BLaER1 (cell line): Measurements from ENCODE around the gene NSUN7.
A peak's percentile ranks its signal among the peaks of the same experiment; 100 is the strongest.

Experiments used
- H3K27ac ChIP-seq: shearing (Covaris generic); formaldehyde crosslinking; 2 replicates; pipeline ENCODE4 v1.8.1; 2022
- H3K27me3 ChIP-seq: shearing (Covaris generic); formaldehyde crosslinking; 2 replicates; pipeline ENCODE4 v1.8.1; 2022
- H3K36me3 ChIP-seq: shearing (Covaris generic); formaldehyde crosslinking; 2 replicates; pipeline ENCODE4 v1.8.1; 2022
- H3K4me1 ChIP-seq: shearing (Covaris generic); formaldehyde crosslinking; 2 replicates; pipeline ENCODE4 v1.8.1; 2022
- H3K4me2 ChIP-seq: shearing (Covaris generic); formaldehyde crosslinking; 2 replicates; pipeline ENCODE4 v1.8.1; 2022
- H3K4me3 ChIP-seq: shearing (Covaris generic); formaldehyde crosslinking; 2 replicates; pipeline ENCODE4 v1.8.1; 2022
- H3K9ac ChIP-seq: shearing (Covaris generic); formaldehyde crosslinking; 2 replicates; pipeline ENCODE4 v1.8.1; 2022
- H3K9me3 ChIP-seq: shearing (Covaris generic); formaldehyde crosslinking; 2 replicates; pipeline ENCODE4 v1.8.1; 2022
- H4K20me1 ChIP-seq: shearing (Covaris generic); formaldehyde crosslinking; 2 replicates; pipeline ENCODE4 v1.8.1; 2022
- Cebpa-rat ChIP-seq: shearing (Covaris generic); IDR thresholded peaks from 2 replicates; pipeline ENCODE4 v1.8.1; 2022

The NSUN7 gene

DNA sequence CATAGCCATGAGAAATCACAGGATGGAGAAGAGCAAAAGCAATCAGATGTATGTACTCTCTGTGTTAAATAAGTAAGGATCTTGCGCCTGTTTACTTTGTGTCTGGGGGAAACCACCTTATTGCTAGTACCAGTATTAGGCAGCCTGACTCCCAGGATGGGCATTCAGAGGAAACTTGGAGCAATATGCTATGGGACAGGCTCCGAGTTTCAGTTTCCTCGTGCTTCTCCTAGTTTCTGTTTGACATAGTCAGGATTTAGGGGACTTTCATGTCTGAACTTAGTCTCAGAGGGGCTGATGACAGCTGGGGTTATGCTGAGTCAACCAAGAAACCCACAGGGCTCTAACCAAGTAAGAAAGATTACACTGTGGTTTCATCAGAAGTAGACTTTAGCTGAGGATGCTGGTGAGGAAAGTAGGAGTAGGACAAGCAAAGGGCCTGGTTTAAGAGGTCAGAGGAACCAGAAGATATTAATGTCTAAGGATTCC, 13.5 kb downstream of the NSUN7 start:
- Histone ChIP-seq H3K27me3 (no peaks in the 10 kb centered on the region), H3K9ac (no peak overlapping the region), H4K20me1 (no peaks in the 10 kb centered on the region), H3K27ac (no peak overlapping the region), H3K4me2 (peak overlapping the region; percentile 32), H3K4me1 (peaks cover 18% of the 10 kb centered on the region), H3K9me3 (no peaks in the 10 kb centered on the region), H3K36me3 (no peaks in the 10 kb centered on the region), H3K4me3 (no peak overlapping the region)
- no peak for TF ChIP-seq Cebpa-rat

GRCh38 chr4:40769266-40769665, 19.5 kb downstream of the NSUN7 start:
- no peak for TF ChIP-seq Cebpa-rat
- Histone ChIP-seq H3K4me3 (no peak overlapping the region), H4K20me1 (no peaks in the 10 kb centered on the region), H3K4me1 (peaks cover 34% of the 10 kb centered on the region), H3K27ac (no peak overlapping the region), H3K27me3 (no peaks in the 10 kb centered on the region), H3K4me2 (no peak overlapping the region), H3K9me3 (no peaks in the 10 kb centered on the region), H3K9ac (no peak overlapping the region), H3K36me3 (no peaks in the 10 kb centered on the region)

DNA sequence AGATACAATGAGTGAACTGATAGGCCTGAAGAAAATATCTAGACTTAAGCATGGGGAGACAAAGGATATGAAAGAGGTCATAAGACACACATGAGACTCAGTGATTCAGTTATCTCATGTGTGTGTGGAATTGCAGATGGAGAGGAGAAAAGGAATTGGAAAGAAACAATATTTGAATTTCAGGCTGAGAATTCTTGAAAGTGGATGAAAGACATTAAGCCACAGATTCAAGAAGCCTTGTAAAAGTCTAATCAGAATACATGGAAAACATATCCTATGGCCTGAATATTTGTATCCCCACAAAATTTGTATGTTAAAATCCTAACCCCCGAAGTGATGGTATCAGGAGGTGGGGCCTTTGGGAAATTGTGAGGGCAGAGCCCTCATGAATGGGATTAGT, 28.3 kb downstream of the NSUN7 start:
- no peak overlapping the region for H3K4me3 ChIP-seq
- no peak for TF ChIP-seq Cebpa-rat

DNA sequence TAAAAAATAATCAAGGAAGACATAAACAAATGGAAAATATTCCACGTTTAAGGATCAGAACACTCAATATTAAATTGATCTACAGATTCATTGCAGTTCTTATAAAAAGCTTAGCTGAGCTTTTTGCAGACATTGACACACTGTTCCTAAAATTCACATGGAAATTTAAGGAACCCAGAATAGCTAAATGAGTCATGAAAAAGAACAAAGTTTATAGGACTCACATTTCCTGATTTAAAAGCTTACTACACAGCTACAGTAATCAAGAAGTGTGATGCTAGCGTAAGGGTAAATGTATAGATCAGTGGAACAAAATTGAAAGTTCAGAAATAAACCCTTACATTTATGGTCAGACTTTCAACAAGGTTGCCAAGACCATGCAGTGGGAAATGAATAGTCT, 33.1 kb downstream of the NSUN7 start:
- Histone ChIP-seq H3K4me1 (no peaks in the 10 kb centered on the region), H3K27ac (no peak overlapping the region), H3K9ac (no peak overlapping the region), H3K4me3 (no peak overlapping the region), H3K9me3 (peaks cover 6% of the 10 kb centered on the region; the same call in 1 of the 2 replicates), H3K36me3 (no peaks in the 10 kb centered on the region), H4K20me1 (no peaks in the 10 kb centered on the region), H3K27me3 (no peaks in the 10 kb centered on the region), H3K4me2 (no peak overlapping the region)
- no peak for TF ChIP-seq Cebpa-rat

More for the DNA sequence above, 28.3 kb downstream of the NSUN7 start:
- no peaks in the 10 kb centered on the region for H4K20me1 ChIP-seq
- H3K4me2 ChIP-seq = no peak overlapping the region
- H3K36me3 ChIP-seq = no peaks in the 10 kb centered on the region
- H3K27ac ChIP-seq = no peak overlapping the region
- H3K9ac ChIP-seq = no peak overlapping the region
- H3K9me3 ChIP-seq = peaks cover 21% of the 10 kb centered on the region
- H3K4me1 ChIP-seq = peaks cover 19% of the 10 kb centered on the region
- no peaks in the 10 kb centered on the region for H3K27me3 ChIP-seq

DNA sequence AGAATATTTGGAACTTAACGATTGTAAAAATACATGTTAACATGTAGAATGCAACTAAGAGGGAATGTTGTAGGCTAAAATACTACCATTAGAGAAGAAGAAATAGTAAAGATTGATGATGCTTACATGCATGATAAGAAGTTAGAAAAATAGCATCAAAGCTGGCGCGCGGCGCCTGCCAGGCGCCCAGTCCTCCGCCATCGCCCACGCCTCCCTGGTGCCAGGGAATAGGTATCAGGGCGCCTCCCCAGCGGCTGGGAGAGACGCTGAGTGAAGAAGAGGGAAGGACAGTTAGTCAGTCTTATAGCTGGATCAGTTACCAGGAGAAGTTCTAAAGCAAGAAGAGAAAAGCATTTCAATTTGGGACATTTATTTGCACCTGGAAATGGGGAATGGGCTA, 36.0 kb downstream of the NSUN7 start:
- TF ChIP-seq Cebpa-rat = no peak
- Histone ChIP-seq H3K9me3 (no peaks in the 10 kb centered on the region), H3K4me1 (no peaks in the 10 kb centered on the region), H4K20me1 (no peaks in the 10 kb centered on the region), H3K4me2 (no peak overlapping the region), H3K27me3 (no peaks in the 10 kb centered on the region), H3K4me3 (no peak overlapping the region), H3K27ac (no peak overlapping the region), H3K9ac (no peak overlapping the region), H3K36me3 (no peaks in the 10 kb centered on the region)

- Histone ChIP-seq H3K27ac (no peak overlapping the region), H3K27me3 (no peaks in the 10 kb centered on the region), H3K9ac (no peak overlapping the region), H3K4me2 (no peak overlapping the region), H4K20me1 (no peaks in the 10 kb centered on the region), H3K36me3 (no peaks in the 10 kb centered on the region), H3K9me3 (no peaks in the 10 kb centered on the region), H3K4me3 (no peak overlapping the region), H3K4me1 (no peaks in the 10 kb centered on the region)
- no peak for TF ChIP-seq Cebpa-rat
Measured at GRCh38 chr4:40788331-40788730, 38.6 kb downstream of the NSUN7 start.

DNA sequence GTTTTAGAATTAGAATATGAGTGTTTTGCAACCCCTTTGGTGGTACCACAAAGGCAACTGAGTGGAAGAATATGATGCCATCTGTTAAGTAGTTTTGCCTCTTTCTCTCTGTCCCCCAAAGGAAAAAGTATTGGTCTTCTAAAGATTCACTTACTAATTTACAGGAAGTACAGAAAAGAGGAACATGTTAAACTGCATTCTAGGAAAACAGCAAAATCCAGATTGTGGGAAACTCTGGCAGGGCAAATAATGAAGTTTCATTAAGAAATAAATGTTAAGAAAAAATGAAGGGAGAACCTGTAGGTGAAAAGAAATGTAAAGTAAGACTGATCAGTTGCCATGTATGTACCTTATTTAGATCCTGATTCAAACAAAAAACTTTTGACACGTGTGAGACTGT, 39.3 kb downstream of the NSUN7 start:
- H3K4me3 ChIP-seq = no peak overlapping the region
- H3K4me1 ChIP-seq = no peaks in the 10 kb centered on the region
- no peaks in the 10 kb centered on the region for H3K36me3 ChIP-seq
- no peaks in the 10 kb centered on the region for H3K9me3 ChIP-seq
- H3K27me3 ChIP-seq = no peaks in the 10 kb centered on the region
- no peak overlapping the region for H3K4me2 ChIP-seq
- no peak overlapping the region for H3K9ac ChIP-seq
- H3K27ac ChIP-seq = no peak overlapping the region
- H4K20me1 ChIP-seq = no peaks in the 10 kb centered on the region
- TF ChIP-seq Cebpa-rat = no peak

DNA sequence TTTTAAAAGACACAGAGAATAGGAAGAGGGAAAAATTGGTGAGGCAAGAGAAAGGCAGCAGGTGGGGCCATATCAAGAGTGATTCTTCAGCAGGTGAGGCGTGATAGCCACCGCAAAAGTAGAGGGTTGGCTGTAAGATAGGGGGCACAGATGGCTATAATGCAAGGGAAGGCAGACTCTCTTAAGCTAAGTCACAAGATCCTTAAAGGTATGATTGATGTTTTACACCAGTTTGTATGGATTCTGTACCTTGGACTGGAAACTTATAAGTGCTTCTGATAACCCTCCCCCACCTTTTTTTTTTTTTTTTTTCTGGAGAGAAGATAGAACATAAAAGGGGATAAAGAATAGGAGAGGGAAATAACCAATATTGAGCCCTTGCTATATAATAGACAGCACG, 40.0 kb downstream of the NSUN7 start:
- no peak for TF ChIP-seq Cebpa-rat
- Histone ChIP-seq H3K9me3 (no peaks in the 10 kb centered on the region), H4K20me1 (no peaks in the 10 kb centered on the region), H3K4me2 (no peak overlapping the region), H3K27ac (no peak overlapping the region), H3K9ac (no peak overlapping the region), H3K27me3 (no peaks in the 10 kb centered on the region), H3K4me3 (no peak overlapping the region), H3K4me1 (no peaks in the 10 kb centered on the region), H3K36me3 (no peaks in the 10 kb centered on the region)

DNA sequence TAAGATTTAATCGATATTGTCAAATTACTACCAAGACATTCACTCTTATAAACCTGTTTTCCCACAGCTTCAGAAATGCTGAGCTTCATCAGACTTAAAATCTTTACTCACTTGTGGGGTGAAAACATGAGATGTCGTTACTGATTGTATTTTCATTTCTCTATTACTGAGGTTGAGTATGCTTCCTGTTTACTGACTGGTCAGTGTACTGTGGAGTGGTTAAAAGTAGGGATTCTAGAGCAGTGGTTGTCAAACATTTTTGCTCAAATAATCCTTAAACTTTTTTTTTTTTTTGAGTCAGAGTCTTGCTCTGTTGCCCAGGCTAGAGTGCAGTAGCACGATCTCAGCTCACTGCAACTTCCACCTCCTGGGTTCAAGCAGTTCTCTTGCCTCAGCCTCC, 50.3 kb downstream of the NSUN7 start:
- H3K9me3 ChIP-seq = no peaks in the 10 kb centered on the region
- no peaks in the 10 kb centered on the region for H4K20me1 ChIP-seq
- no peaks in the 10 kb centered on the region for H3K36me3 ChIP-seq
- no peak overlapping the region for H3K9ac ChIP-seq
- peak overlapping the region; percentile 47 for H3K4me2 ChIP-seq
- H3K4me1 ChIP-seq = peaks cover 9% of the 10 kb centered on the region
- no peaks in the 10 kb centered on the region for H3K27me3 ChIP-seq
- no peak overlapping the region for H3K4me3 ChIP-seq
- no peak overlapping the region for H3K27ac ChIP-seq
- no peak for TF ChIP-seq Cebpa-rat

- no peak overlapping the region for H3K4me2 ChIP-seq
Measured at GRCh38 chr4:40804598-40804997, 54.8 kb downstream of the NSUN7 start.

DNA sequence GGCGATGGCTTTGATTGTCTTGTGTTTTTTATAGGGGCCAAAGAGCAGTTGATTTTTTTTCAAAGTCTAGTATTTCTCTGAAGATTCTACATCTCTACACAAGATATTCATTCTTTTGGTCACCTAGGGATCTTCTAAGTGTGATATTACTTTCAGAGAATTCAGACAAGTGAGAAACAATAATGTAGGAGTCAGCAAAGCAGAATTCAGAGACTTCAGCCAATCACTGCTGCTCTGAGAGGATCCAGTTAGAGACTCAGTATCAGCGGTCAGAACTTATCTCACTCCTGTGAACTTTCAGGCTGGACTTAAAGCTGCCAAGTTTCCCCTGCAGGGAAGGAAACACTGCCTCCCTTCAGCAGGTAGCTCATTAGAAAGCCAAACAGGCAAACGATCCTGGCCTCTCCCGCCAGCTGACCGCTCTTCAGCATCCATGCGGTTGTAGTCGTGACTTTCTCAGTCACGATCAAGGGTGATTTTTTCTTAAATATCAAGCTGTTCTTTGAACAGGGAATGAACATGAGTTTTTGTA, 59.2 kb downstream of the NSUN7 start:
- Histone ChIP-seq H3K9me3 (no peaks in the 10 kb centered on the region), H4K20me1 (no peaks in the 10 kb centered on the region), H3K27ac (no peak overlapping the region), H3K4me3 (no peak overlapping the region), H3K9ac (no peak overlapping the region), H3K4me1 (no peaks in the 10 kb centered on the region), H3K27me3 (no peaks in the 10 kb centered on the region), H3K4me2 (no peak overlapping the region), H3K36me3 (peaks cover 23% of the 10 kb centered on the region)
- no peak for TF ChIP-seq Cebpa-rat

More at GRCh38 chr4:40804598-40804997, 54.8 kb downstream of the NSUN7 start:
- Histone ChIP-seq H3K27ac (no peak overlapping the region), H3K27me3 (no peaks in the 10 kb centered on the region), H3K4me1 (peaks cover 9% of the 10 kb centered on the region), H3K36me3 (no peaks in the 10 kb centered on the region), H4K20me1 (no peaks in the 10 kb centered on the region), H3K4me3 (no peak overlapping the region), H3K9ac (no peak overlapping the region), H3K9me3 (no peaks in the 10 kb centered on the region)
- no peak for TF ChIP-seq Cebpa-rat
